Large intestine (tissue), 12 donors: ENCODE data around the gene AFG1L. TPM values are rescaled to one million over a fixed set of nuclear protein-coding genes. Genes with fewer than 3 reads are reported as not detected.
A peak's percentile ranks its signal among the peaks of the same experiment; 100 is the strongest.
"Not testable (repeated sequence)": the region's sequence is repeated elsewhere in the genome, so short reads cannot be mapped to it uniquely, and the experiment has no call there.

Experiments
- DNase-seq, 2 donors: peaks; one replicate each; pipeline versions ENCODE4 v3.0.0 to v3.0.0-alpha.2; 2013
- H3K27ac ChIP-seq: one replicate; pipeline ENCODE4 v1.5.1; 2013; ENCODE audit warnings: low read length
- H3K27me3 ChIP-seq: 2 replicates; pipeline ENCODE4 v1.6.1; 2013; ENCODE audit warnings: low read length; ENCODE audit not compliant: control insufficient read depth, insufficient read depth
- H3K36me3 ChIP-seq: 2 replicates; pipeline ENCODE4 v1.6.1; 2013; ENCODE audit warnings: low read length; ENCODE audit not compliant: control insufficient read depth, insufficient read depth
- H3K4me1 ChIP-seq: one replicate; pipeline ENCODE4 v1.6.1; 2013; ENCODE audit warnings: low read length; ENCODE audit not compliant: control insufficient read depth, insufficient read depth
- H3K4me3 ChIP-seq: one replicate; pipeline ENCODE4 v1.5.1; 2013; ENCODE audit warnings: low read length
- H3K9me3 ChIP-seq: one replicate; pipeline ENCODE4 v1.6.1; 2013; ENCODE audit warnings: mild to moderate bottlenecking, low read depth, low read length, moderate library complexity; ENCODE audit not compliant: control insufficient read depth
- WGBS: methylation state at CpG from one replicate; pipeline ENCODE4 v1.1.5; 2013; ENCODE audit warnings: low lambda C conversion rate; ENCODE audit not compliant: insufficient coverage; 5-methylcytosine and 5-hydroxymethylcytosine counted together
- long read RNA-seq, 11 donors: transcript quantifications; one replicate each; lab custom pipeline, GENCODE V29; 2026
- polyA plus RNA-seq: library from polyadenylated mRNA; unstranded; fragments of 120-200 nt; gene quantifications from one replicate; pipeline ENCODE4 v1.2.1, GENCODE V29; 2013

Gene AFG1L
- 9.5 TPM for polyA plus RNA-seq
- long read RNA-seq, donor 1, full-length matches to known transcripts, result 3 of 3 reads
- long read RNA-seq, donor 1, partial matches to known transcripts, result 0 of 3 reads
- long read RNA-seq, donor 1, other reads (novel, unspliced or antisense), result 0 of 3 reads
- long read RNA-seq, donor 2, full-length matches to known transcripts, result 2 of 2 reads
- long read RNA-seq, donor 2, partial matches to known transcripts, result 0 of 2 reads
- long read RNA-seq, donor 2, other reads (novel, unspliced or antisense), result 0 of 2 reads
- long read RNA-seq, donor 3, full-length matches to known transcripts, result 4 of 4 reads
- long read RNA-seq, donor 3, partial matches to known transcripts, result 0 of 4 reads
- long read RNA-seq, donor 3, other reads (novel, unspliced or antisense), result 0 of 4 reads
- long read RNA-seq, donor 4, result 0 reads
- long read RNA-seq, donor 5, result 0 reads
- long read RNA-seq, donor 6, full-length matches to known transcripts, result 3 of 3 reads
- long read RNA-seq, donor 6, partial matches to known transcripts, result 0 of 3 reads
- long read RNA-seq, donor 6, other reads (novel, unspliced or antisense), result 0 of 3 reads
- long read RNA-seq, donor 7, result 0 reads
- long read RNA-seq, donor 8, full-length matches to known transcripts, result 2 of 2 reads
- long read RNA-seq, donor 8, partial matches to known transcripts, result 0 of 2 reads
- long read RNA-seq, donor 8, other reads (novel, unspliced or antisense), result 0 of 2 reads
- long read RNA-seq, donor 9, full-length matches to known transcripts, result 4 of 4 reads
- long read RNA-seq, donor 9, partial matches to known transcripts, result 0 of 4 reads
- long read RNA-seq, donor 9, other reads (novel, unspliced or antisense), result 0 of 4 reads
- long read RNA-seq, donor 10, result 0 reads
- long read RNA-seq, donor 11, full-length matches to known transcripts, result 1 of 1 reads
- long read RNA-seq, donor 11, partial matches to known transcripts, result 0 of 1 reads
- long read RNA-seq, donor 11, other reads (novel, unspliced or antisense), result 0 of 1 reads

DNA sequence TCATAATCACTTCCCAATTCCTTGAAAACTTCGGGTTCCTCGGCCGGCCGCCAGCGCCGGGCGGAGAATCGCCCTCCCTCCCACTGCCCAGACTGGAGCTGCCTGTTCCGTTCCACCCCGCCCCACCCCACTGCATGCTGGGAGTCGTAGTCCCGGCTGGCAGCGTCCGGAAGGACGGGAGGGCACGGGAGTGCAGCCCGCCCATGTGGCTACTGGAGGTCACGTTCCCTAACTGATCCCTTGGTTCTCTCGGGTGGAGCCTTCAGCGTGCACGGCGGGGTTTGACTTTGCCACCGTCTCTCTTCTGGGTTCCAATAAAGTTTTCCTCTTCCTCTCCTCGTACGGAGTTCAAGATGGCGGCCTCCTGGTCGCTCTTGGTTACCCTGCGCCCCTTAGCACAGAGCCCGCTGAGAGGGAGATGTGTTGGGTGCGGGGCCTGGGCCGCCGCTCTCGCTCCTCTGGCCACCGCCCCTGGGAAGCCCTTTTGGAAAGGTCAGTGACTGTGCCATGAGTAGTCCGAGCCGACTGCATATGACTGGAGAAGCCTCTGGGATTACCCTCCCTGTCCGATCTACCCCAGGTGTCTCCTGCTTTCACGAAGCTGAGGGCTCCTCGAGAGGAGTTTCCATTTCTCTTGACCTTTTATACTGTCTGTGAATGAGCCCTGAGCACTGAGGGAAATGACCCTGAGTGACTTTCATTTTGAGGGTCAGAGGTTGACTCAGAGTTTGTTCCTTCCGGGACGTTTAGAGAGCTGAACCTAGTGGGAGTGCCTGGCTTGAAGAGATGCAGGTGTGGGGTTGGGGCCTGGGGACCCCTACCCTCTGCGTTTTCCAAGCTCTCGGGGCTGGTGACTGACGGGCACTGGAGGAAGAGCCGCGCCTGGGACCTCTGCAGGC, at the start of gene AFG1L:
TSS of gene AFG1L (plus strand) at position 328 of the 899 bp plus-strand sequence. CDS start at position 354, 26 bp downstream.
- peak; percentile 90 to 96 for DNase-seq
- no peaks in the 10 kb centered on the region for H3K9me3 ChIP-seq
- H3K27me3 ChIP-seq, result no peaks in the 10 kb centered on the region
- H3K4me3 ChIP-seq, result peak within 1 kb of the TSS; percentile 88
- no CpG with 5 or more reads among the region's 46 CpGs for WGBS
- H3K27ac ChIP-seq, result peak within 1 kb of the TSS; percentile 97
- no peaks in the 10 kb centered on the region for H3K36me3 ChIP-seq
- peaks cover 9% of the 10 kb centered on the region for H3K4me1 ChIP-seq

DNA sequence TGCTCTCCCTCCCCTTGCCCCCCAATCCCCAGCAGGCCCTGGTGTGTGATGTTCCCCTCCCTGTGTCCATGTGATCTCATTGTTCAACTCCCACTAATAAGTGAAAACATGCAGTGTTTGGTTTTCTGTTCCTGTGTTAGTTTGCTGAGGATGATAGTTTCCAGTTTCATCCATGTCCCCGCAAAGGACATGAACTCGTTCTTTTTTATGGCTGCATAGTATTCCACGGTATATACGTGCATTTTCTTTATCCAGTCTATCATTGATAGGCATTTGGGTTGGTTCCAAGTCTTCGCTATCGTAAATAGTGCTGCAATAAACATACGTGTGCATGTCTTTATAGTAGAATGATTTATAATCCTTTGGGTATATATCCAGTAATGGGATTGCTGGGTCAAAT, 49.8 kb upstream of the AFG1L start:
- H3K27ac ChIP-seq, H3K27me3 ChIP-seq, H3K9me3 ChIP-seq, H3K4me1 ChIP-seq, H3K4me3 ChIP-seq, DNase-seq: not testable (repeated sequence)
- 100% methylated on average over 2 of the region's 7 CpGs for WGBS
- peaks cover 11% of the 10 kb centered on the region for H3K36me3 ChIP-seq

DNA sequence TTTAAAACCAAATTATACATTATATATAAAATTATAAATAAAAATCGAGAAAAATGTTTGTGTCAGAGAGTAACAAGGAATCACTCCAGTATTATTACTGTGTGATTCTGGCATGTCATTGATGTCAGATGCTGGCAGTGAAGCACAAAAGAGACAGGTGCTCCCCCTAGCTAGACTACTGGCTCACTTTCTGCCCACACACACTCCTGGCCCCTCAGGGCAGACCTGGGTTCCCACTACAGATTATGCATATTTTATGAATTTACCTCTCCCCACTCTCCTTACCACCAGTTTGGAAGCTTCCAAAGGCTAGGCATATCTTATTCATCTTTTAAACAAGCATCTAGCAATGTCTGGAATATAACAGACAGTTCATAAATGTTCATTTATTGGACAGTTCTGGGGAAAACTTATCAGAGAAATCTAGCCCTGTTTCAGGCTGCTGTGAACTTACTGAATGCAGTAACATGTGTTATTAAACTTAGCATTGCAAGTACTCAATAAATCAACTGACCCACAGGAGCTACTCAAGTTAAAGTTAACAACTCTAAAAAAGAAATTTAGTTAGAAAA, 46.8 kb upstream of the AFG1L start:
- no peak for DNase-seq
- Histone ChIP-seq H3K4me1 (no peaks in the 10 kb centered on the region), H3K27me3 (no peaks in the 10 kb centered on the region), H3K4me3 (no peak overlapping the region), H3K9me3 (no peaks in the 10 kb centered on the region), H3K36me3 (peaks cover 11% of the 10 kb centered on the region), H3K27ac (no peak overlapping the region)
- WGBS, result 88% methylated on average over 1 of the region's 1 CpG

DNA sequence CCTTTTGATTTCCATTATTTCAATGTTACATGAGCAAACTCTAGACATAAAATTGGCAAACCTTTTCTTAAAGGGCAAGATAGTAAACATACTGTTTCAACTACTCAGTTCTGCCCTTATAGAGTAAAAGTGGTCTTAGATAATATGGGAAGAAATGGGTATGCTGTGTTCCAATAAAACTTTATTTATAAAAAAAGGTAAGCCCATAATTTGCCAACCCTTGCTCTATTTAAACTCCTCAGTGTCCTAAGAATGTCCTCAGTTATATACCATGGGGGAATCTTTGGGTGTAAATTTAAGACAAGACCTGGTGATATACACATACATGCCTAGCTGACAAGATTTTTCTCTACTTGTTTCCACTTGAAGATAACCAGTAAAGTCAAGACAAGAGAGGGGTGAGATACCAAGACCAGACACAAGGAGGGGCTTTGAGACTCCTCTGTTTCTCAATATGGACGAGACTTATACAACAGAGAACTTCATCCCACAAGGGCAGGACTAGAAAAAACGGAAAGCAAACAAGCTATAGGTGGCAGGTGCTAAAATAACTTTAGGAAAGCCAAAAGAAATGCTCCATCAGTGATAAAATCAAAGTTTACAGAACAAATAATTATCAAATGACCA, 44.5 kb upstream of the AFG1L start:
- H3K36me3 ChIP-seq, result peaks cover 16% of the 10 kb centered on the region
- WGBS, result 80% methylated on average over 2 of the region's 2 CpGs
- H3K27ac ChIP-seq, result no peak overlapping the region
- H3K27me3 ChIP-seq, result no peaks in the 10 kb centered on the region
- no peak overlapping the region for H3K4me3 ChIP-seq
- H3K4me1 ChIP-seq, result peaks cover 2% of the 10 kb centered on the region
- no peak for DNase-seq
- no peaks in the 10 kb centered on the region for H3K9me3 ChIP-seq

- no peak overlapping the region for H3K27ac ChIP-seq
- peaks cover 18% of the 10 kb centered on the region for H3K36me3 ChIP-seq
- no CpG with 5 or more reads among the region's 2 CpGs for WGBS
- DNase-seq, result no peak
- peaks cover 3% of the 10 kb centered on the region for H3K4me1 ChIP-seq
- no peak overlapping the region for H3K4me3 ChIP-seq
- H3K9me3 ChIP-seq, result no peaks in the 10 kb centered on the region
- no peaks in the 10 kb centered on the region for H3K27me3 ChIP-seq
Observed at GRCh38 chr6:108251252-108251651, 43.6 kb upstream of the AFG1L start.

DNA sequence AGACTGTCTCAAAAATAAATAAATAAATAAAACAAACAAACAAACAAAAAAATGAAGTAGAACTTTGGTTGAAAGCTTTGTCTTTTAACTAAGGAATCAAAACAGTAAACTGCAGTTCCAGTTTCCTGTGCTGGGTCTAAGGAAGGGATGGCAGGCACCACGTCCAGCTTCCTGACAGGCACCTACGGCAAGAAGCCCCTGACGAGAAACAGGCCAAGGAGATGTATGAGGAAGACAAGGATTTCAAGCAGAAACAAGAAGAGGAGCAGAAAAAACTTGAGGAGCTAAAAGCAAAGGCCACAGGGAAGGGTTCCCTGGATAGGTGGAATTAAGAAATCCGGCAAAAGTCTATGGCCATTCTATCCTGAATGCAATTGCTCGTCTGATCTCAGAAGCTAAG, 42.8 kb upstream of the AFG1L start:
- Histone ChIP-seq H3K9me3 (no peaks in the 10 kb centered on the region), H3K27ac (no peak overlapping the region), H3K4me1 (peaks cover 3% of the 10 kb centered on the region), H3K4me3 (no peak overlapping the region), H3K36me3 (peaks cover 20% of the 10 kb centered on the region), H3K27me3 (no peaks in the 10 kb centered on the region)
- 93% methylated on average over 3 of the region's 5 CpGs for WGBS
- no peak for DNase-seq

GRCh38 chr6:108253241-108253640, 41.6 kb upstream of the AFG1L start:
- Histone ChIP-seq H3K36me3 (peaks cover 20% of the 10 kb centered on the region), H3K9me3 (no peaks in the 10 kb centered on the region), H3K4me1 (peaks cover 3% of the 10 kb centered on the region), H3K27me3 (no peaks in the 10 kb centered on the region), H3K27ac (no peak overlapping the region), H3K4me3 (no peak overlapping the region)
- no peak for DNase-seq
- WGBS, result no CpG with 5 or more reads among the region's 1 CpG

GRCh38 chr6:108254433-108255410, 40.1 kb upstream of the AFG1L start:
- Histone ChIP-seq H3K27me3 (no peaks in the 10 kb centered on the region), H3K27ac (no peak overlapping the region), H3K4me1 (peaks cover 6% of the 10 kb centered on the region), H3K36me3 (peaks cover 20% of the 10 kb centered on the region), H3K4me3 (no peak overlapping the region), H3K9me3 (no peaks in the 10 kb centered on the region)
- no CpG with 5 or more reads among the region's 4 CpGs for WGBS
- no peak for DNase-seq
